H9 (cell line): ENCODE data around the gene MYCN. TPM values are rescaled to one million over a fixed set of nuclear protein-coding genes. Genes with fewer than 3 reads are reported as not detected.

ENCODE experiments used
- DNase-seq: peaks from one replicate; pipeline ENCODE4 v3.0.0-alpha.2; 2017
- H2AFZ ChIP-seq: one replicate; pipeline ENCODE4 v1.6.1; 2013; ENCODE audit warnings: mild to moderate bottlenecking, low read length, control low read depth, moderate library complexity
- H2AK5ac ChIP-seq: 2 replicates; pipeline ENCODE4 v1.6.1; 2013; ENCODE audit warnings: low read length, control low read depth, mixed read lengths; ENCODE audit not compliant: insufficient read length
- H2BK120ac ChIP-seq: one replicate; pipeline ENCODE4 v1.6.1; 2013; ENCODE audit warnings: low read depth, mild to moderate bottlenecking, low read length, control low read depth, inconsistent platforms; ENCODE audit not compliant: poor library complexity, severe bottlenecking
- H2BK12ac ChIP-seq: 2 replicates; pipeline ENCODE4 v1.6.1; 2013; ENCODE audit warnings: low read length, control low read depth, mixed read lengths, low read depth; ENCODE audit not compliant: insufficient read length
- H2BK15ac ChIP-seq: 2 replicates; pipeline ENCODE4 v1.6.1; 2013; ENCODE audit warnings: low read depth, low read length, control low read depth
- H2BK20ac ChIP-seq: one replicate; pipeline ENCODE4 v1.6.1; 2013; ENCODE audit warnings: low read depth, mild to moderate bottlenecking, low read length, control low read depth, inconsistent platforms; ENCODE audit not compliant: poor library complexity, severe bottlenecking
- H2BK5ac ChIP-seq: 2 replicates; pipeline ENCODE4 v1.6.1; 2013; ENCODE audit warnings: low read length, control low read depth, mixed read lengths; ENCODE audit not compliant: insufficient read length
- H3K14ac ChIP-seq: 2 replicates; pipeline ENCODE4 v1.6.1; 2013; ENCODE audit warnings: low read length, control low read depth; ENCODE audit not compliant: insufficient read depth
- H3K18ac ChIP-seq: 2 replicates; pipeline ENCODE4 v1.6.1; 2013; ENCODE audit warnings: low read depth, mild to moderate bottlenecking, mixed read lengths, low read length, control low read depth; ENCODE audit not compliant: insufficient read length
- H3K23ac ChIP-seq: 2 replicates; pipeline ENCODE4 v1.6.1; 2013; ENCODE audit warnings: low read length, control low read depth, mixed read lengths, low read depth; ENCODE audit not compliant: insufficient read length
- H3K23me2 ChIP-seq: 2 replicates; pipeline ENCODE4 v1.6.1; 2013; ENCODE audit warnings: low read depth, mild to moderate bottlenecking, mixed read lengths, low read length, control low read depth; ENCODE audit not compliant: insufficient read length, poor library complexity, severe bottlenecking
- H3K27ac ChIP-seq: 2 replicates; pipeline ENCODE4 v1.5.1; 2013; ENCODE audit warnings: low read length, control low read depth, mixed read lengths, low read depth; ENCODE audit not compliant: insufficient read length
- H3K27me3 ChIP-seq: 2 replicates; pipeline ENCODE4 v1.6.1; 2013; ENCODE audit warnings: low read length, control low read depth, inconsistent platforms; ENCODE audit not compliant: insufficient read depth
- H3K4ac ChIP-seq: 2 replicates; pipeline ENCODE4 v1.6.1; 2013; ENCODE audit warnings: low read depth, mild to moderate bottlenecking, control low read depth, inconsistent platforms, low read length, moderate library complexity
- H3K4me1 ChIP-seq: 2 replicates; pipeline ENCODE4 v1.6.1; 2013; ENCODE audit warnings: low read length, control low read depth, inconsistent platforms; ENCODE audit not compliant: insufficient read depth
- H3K4me2 ChIP-seq: 2 replicates; pipeline ENCODE4 v1.6.1; 2013; ENCODE audit warnings: low read length, control low read depth, mixed read lengths; ENCODE audit not compliant: insufficient read length, insufficient read depth
- H3K56ac ChIP-seq: 2 replicates; pipeline ENCODE4 v1.6.1; 2013; ENCODE audit warnings: low read depth, mild to moderate bottlenecking, mixed read lengths, low read length, control low read depth; ENCODE audit not compliant: insufficient read length
- H3K79me1 ChIP-seq: 2 replicates; pipeline ENCODE4 v1.6.1; 2013; ENCODE audit warnings: low read depth, mild to moderate bottlenecking, moderate library complexity, low read length, control low read depth, inconsistent platforms; ENCODE audit not compliant: insufficient read depth, poor library complexity, severe bottlenecking
- H3K79me2 ChIP-seq: 2 replicates; pipeline ENCODE4 v1.6.1; 2013; ENCODE audit warnings: low read length, control low read depth, inconsistent platforms; ENCODE audit not compliant: insufficient read depth
- H3K9ac ChIP-seq: 2 replicates; pipeline ENCODE4 v1.6.1; 2013; ENCODE audit warnings: low read length, control low read depth, mixed read lengths; ENCODE audit not compliant: insufficient read length; ENCODE audit errors: extremely low read depth
- H3K9me3 ChIP-seq: one replicate; pipeline ENCODE4 v1.6.1; 2013; ENCODE audit warnings: low read depth, low read length, inconsistent platforms; ENCODE audit not compliant: control insufficient read depth
- H3T11ph ChIP-seq: one replicate; pipeline ENCODE4 v1.6.1; 2013; ENCODE audit warnings: mild to moderate bottlenecking, low read length, control low read depth, inconsistent platforms
- H4K20me1 ChIP-seq: one replicate; pipeline ENCODE4 v1.6.1; 2013; ENCODE audit not compliant: control insufficient read depth, insufficient read length, insufficient read depth
- H4K5ac ChIP-seq: 2 replicates; pipeline ENCODE4 v1.6.1; 2013; ENCODE audit warnings: low read depth, mild to moderate bottlenecking, mixed read lengths, low read length, control low read depth; ENCODE audit not compliant: insufficient read length
- H4K8ac ChIP-seq: replicated peaks from 2 replicates; pipeline ENCODE4 v1.6.1; 2013; ENCODE audit warnings: low read length, control low read depth, mixed read lengths, low read depth; ENCODE audit not compliant: insufficient read length
- H4K91ac ChIP-seq: 2 replicates; pipeline ENCODE4 v1.6.1; 2013; ENCODE audit warnings: low read depth, mild to moderate bottlenecking, moderate library complexity, mixed read lengths, low read length, control low read depth; ENCODE audit not compliant: insufficient read length
- H3K27ac Mint-ChIP-seq, 3 experiments: 2 replicates in 2 of 3; 3 replicates in 1 of 3; pipeline ENCODE4 v1.8.0; 2020 to 2021; ENCODE audit warnings: mixed read lengths in 3 of 3, mild to moderate bottlenecking in 1 of 3, moderate library complexity in 1 of 3
- H3K27me3 Mint-ChIP-seq: 2 replicates; pipeline ENCODE4 v1.8.0; 2021; ENCODE audit warnings: low read depth, mild to moderate bottlenecking, moderate library complexity, mixed read lengths
- H3K36me3 Mint-ChIP-seq, 3 experiments: 2 replicates in 2 of 3; 3 replicates in 1 of 3; pipeline ENCODE4 v1.8.0; 2020 to 2021; ENCODE audit warnings: low read depth in 3 of 3, mixed read lengths in 3 of 3; ENCODE audit not compliant: insufficient read depth in 1 of 3
- H3K4me1 Mint-ChIP-seq, 2 experiments: 2 replicates each; pipeline ENCODE4 v1.8.0; 2020; ENCODE audit warnings: mixed read lengths in 2 of 2
- H3K4me3 Mint-ChIP-seq, 2 experiments: 2 replicates in 1 of 2; 3 replicates in 1 of 2; pipeline ENCODE4 v1.8.0; 2020 to 2021; ENCODE audit warnings: mild to moderate bottlenecking in 2 of 2, mixed read lengths in 2 of 2, moderate library complexity in 1 of 2
- H3K9me3 Mint-ChIP-seq, 2 experiments: 2 replicates in 1 of 2; 3 replicates in 1 of 2; pipeline ENCODE4 v1.8.0; 2020; ENCODE audit warnings: mild to moderate bottlenecking in 2 of 2, mixed read lengths in 2 of 2, moderate library complexity in 1 of 2
- CTCF ChIP-seq: fragments of 200-600 bp; sonication (generic); conservative IDR thresholded peaks from 3 replicates; pipeline ENCODE4 v1.8.0; 2021; ENCODE audit warnings: antibody characterized with exemption, mild to moderate bottlenecking
- WGBS: extraction: QIAGEN DNeasy Blood & Tissue Kit; methylation state at CpG from one replicate; pipeline ENCODE4 v1.1.7; 2013; ENCODE audit warnings: missing lambda C conversion rate, low lambda C conversion rate, mixed read lengths; ENCODE audit not compliant: insufficient read length; ENCODE audit errors: extremely low coverage; 5-methylcytosine and 5-hydroxymethylcytosine counted together
- total RNA-seq: library from RNA; stranded (reverse); gene quantifications from 2 replicates; pipeline ENCODE4 v1.2.1, GENCODE V29; 2021

MYCN gene
- total RNA-seq, 1 experiment from 2014 or later, result 100.0 TPM

GRCh38 chr2:15890936-15891905 lies 49.1 kb upstream of the MYCN start:
- Histone ChIP-seq H3K79me2 (no peaks in the 10 kb centered on the region), H3K4me1 (peaks cover 15% of the 10 kb centered on the region; the same call in 1 of the 2 replicates), H3K23ac (no peak overlapping the region), H3K56ac (no peak overlapping the region), H3K4ac (no peak overlapping the region), H3K14ac (no peak overlapping the region), H3K4me2 (no peak overlapping the region), H2AFZ (no peak overlapping the region), H2BK5ac (no peak overlapping the region), H4K8ac (no peak overlapping the region), H4K91ac (no peak overlapping the region), H3K9me3 (no peaks in the 10 kb centered on the region), H3K27ac (no peak overlapping the region), H3K27me3 (no peaks in the 10 kb centered on the region), H3K23me2 (no peaks in the 10 kb centered on the region), H2BK120ac (no peak overlapping the region), H2BK15ac (no peak overlapping the region), H2BK12ac (no peak overlapping the region), H2BK20ac (no peak overlapping the region), H3K79me1 (no peaks in the 10 kb centered on the region), H3T11ph (no peak overlapping the region), H2AK5ac (no peak overlapping the region), H3K18ac (no peak overlapping the region), H3K9ac (no peak overlapping the region), H4K5ac (no peak overlapping the region), H4K20me1 (no peaks in the 10 kb centered on the region)
- Mint-ChIP-seq H3K36me3 (no peaks in the 10 kb centered on the region), H3K4me1 (peaks cover 46 to 62% of the 10 kb centered on the region in 2 experiments), H3K4me3 (no peak overlapping the region; a peak in 1 of 5 replicates), H3K27me3 (peaks cover 2% of the 10 kb centered on the region; the same call in 1 of the 2 replicates), H3K27ac (peak overlapping the region in 2 of 3 experiments; percentile 82 to 86; a peak in 3 of 7 replicates), H3K9me3 (no peaks in the 10 kb centered on the region)
- WGBS, result no CpG with 5 or more reads among the region's 15 CpGs
- DNase-seq, result peak; percentile 49
- no peak for TF ChIP-seq CTCF
